A204.1 (cell line): Measurements from ENCODE around the gene TSHZ1.

ENCODE experiments used
- FAIRE-seq: peaks from 2 replicates; lab custom pipeline; 2012; peaks lifted over from hg19 to GRCh38; lab: Jason Lieb, UNC

TSHZ1 gene

GRCh38 chr18:75249672-75250470 lies 39.3 kb downstream of the TSHZ1 start:
- FAIRE-seq = no peak

DNA sequence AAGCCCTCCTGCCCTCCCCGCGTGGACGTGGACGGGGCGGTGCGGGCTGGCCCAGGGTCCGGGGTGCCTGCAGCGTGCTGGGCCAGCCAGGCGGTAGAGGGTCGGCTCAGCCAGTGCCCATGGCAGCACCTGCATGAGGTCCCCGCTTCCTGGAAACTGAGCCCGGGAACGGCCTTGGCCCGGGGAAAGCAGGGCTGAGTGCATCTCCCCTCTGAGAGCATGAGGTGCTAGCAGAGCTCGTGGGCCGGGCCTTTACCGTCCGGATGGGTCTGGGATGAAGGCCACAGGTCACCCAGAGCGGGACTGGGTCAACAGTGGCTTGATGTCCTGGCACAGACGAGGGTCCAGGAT lies 39.8 kb downstream of the TSHZ1 start:
- FAIRE-seq = no peak

DNA sequence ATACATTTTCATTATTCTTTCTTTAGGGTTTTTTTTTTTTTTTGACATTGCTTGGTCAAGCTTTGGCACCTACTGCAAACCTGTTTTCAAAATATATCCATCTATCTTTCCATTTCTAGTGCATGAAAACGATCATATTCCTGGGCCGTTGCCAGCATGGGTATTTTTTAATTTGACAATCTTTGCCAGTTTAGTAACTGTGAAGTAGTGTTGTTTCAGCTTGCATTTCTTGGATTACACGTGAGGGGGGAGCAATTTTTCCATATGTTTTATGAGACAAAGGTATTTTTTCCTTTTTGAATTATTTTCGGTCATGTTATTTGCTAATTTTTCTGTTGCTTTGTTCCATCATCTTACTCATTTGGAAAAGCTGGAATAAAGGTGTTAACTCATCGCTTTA lies 40.9 kb downstream of the TSHZ1 start:
- FAIRE-seq = no peak

GRCh38 chr18:75252136-75252535 lies 41.5 kb downstream of the TSHZ1 start:
- FAIRE-seq = no peak

- FAIRE-seq = peak; percentile 9
Measured at GRCh38 chr18:75253043-75253442, 42.4 kb downstream of the TSHZ1 start.

DNA sequence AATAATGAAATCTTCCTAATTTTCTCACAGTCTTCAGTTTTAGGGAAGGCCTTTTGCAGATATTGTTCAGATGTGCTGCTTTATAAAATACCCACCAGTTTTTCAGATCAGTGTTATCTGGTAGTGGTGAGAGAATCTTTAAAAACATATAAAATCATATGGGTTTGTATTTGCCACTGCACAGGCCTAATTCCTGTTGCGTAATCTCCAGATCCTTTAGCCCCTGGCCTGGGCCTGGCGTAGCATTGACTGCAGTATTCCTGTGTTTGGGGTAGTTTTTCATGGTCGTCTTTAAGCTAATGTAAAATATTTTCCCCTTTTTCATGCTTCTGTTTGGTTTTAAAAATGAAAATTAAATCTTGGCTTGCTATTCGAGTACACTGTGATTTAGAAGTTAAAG lies 43.2 kb downstream of the TSHZ1 start:
- no peak for FAIRE-seq

- no peak for FAIRE-seq
Measured at GRCh38 chr18:75255094-75255493, 44.5 kb downstream of the TSHZ1 start.

GRCh38 chr18:75256376-75256775 lies 45.8 kb downstream of the TSHZ1 start:
- FAIRE-seq = no peak

DNA sequence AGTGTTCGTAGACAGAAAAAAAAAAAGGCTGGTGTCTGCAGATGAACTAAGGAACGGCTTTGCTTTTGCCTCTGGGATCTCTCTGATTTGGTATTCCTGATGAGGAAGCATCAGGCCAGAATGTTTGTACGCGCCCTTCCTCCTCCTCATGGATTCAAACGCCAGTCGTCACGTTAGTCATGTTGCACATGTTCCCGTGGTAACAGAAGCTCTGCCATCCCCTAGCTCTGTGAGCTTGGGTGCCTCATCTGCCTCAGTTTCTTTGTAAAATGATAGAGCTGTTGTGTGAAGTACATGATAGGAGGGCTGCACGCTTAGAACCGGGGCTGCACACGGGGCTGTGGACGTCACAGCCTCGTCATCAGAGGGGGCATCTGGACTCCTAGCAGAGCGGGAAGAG lies 47.0 kb downstream of the TSHZ1 start:
- no peak for FAIRE-seq

GRCh38 chr18:75261430-75262223 lies 51.0 kb downstream of the TSHZ1 start:
- FAIRE-seq = no peak

GRCh38 chr18:75262511-75262910 lies 51.9 kb downstream of the TSHZ1 start:
- no peak for FAIRE-seq

DNA sequence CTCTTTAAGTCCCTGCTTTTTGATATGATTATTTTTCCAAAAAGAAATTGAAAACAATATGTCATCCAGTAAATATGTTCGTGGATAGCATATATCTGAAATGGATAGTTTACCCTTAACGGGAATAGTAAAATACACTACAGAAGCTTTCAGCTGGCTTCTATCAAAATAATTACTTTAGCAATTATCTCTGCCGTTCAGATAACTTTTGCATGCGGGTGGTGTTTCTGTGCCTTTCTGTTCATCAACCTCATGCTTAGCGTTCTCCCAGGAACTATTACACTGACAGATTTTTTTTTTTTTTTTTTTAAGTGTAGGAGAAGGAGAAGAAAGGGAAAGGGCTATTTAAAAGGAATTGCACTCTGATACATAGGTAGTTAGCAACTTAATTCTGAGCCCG lies 53.6 kb downstream of the TSHZ1 start:
- no peak for FAIRE-seq

DNA sequence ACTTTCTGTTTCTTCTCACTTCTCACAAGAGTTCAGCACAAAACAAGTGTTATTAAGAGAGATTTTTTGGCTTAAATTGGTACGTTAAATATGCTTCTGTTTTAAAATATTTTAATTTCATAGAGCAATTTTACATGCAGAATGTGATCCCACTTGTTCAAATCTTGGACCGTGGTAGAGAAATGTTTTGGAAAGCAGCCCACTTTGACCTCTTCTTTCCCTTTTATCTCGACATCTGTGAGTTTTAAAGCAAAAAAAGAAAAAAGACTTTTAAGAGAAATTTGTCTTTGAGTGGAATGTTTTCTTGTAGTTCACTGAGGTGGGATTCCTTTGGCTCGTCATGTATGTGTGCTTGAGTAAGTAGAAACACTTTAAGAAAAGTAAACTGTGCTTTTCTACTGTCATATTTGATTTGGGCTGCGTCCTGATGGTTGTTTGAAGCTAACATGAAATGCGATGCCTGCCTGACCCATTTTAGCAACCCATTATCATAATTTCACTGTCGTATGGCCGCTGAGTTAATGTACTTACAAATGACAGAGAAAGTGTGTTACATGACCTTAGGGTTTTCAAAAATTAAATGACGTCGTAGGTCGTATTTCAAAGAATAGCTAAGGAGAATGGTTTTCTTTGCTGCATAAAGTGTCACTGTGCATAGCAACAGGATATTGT lies 54.5 kb downstream of the TSHZ1 start:
- no peak for FAIRE-seq

- FAIRE-seq = no peak
Measured at GRCh38 chr18:75265872-75266271, 55.3 kb downstream of the TSHZ1 start.

DNA sequence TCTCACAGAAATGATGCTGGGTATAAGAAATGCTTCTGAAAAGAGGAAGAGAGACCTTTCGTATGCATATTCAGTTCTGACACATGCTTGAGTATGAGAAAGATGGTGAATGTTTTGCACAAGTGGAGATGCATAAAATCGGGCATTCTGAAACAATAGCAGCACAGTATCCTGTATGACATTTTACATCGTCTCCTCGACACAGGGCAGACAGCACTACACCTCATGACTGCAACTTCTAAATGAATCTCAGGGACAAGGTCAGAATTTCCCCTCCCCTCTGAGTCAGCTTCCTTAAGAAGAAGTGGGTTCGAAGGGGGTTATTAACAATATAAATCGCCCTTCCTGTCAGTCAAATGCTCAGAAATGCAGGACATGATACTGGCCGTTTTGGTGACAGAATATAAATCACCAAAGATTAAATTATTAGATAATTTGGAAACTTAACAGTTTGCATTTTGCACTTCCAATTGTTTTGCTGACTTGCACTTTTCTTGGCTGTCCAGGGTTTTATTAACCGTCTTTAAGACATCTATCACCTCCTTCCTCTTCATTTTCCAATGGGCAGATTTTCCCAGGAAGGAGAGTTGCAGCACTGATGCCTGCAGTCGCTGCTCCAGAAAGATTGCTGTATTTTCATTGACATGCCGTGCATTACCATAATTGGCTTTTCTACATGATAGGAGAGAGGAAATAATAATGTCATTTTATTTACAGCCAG lies 57.2 kb downstream of the TSHZ1 start:
- no peak for FAIRE-seq

DNA sequence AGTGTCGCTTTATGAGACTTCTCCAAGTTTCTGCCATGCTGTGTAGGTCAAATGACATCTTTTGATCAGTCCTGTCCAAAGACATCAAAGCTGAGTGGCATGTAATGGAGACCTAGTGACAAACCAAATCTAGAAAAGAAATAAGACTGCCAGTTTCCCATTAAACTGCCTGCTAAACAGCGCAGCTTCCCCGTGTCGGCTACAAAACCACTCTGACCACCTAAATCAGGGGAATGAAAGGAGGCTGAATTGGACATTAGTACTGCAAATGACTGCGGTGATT lies 57.7 kb downstream of the TSHZ1 start:
- no peak for FAIRE-seq

DNA sequence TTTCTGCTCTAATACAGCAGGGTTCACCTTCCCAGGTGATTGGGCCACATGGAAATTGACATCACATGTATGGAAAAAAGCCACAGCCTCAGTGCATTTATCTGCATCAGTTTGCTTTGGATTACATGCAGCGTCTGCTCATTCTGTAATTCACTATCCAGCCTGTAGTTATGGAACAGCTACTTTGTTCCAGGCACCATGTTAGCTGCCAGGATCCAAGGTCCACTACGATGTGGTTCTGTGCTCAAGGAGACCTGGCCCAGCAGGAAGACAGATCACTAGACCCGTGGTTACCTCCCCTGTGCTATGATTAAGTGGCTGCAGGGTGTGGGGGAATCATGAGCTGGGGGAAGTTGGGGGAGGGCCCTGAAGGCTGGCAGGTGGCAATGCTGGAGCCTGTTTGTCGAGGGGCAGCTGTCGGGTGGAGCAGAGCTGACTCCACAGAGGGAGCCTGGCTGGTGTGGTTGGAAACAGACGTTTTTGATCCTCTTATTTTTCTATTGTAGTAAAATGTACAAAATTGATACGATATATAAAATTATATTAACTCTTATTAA lies 58.6 kb downstream of the TSHZ1 start:
- no peak for FAIRE-seq

DNA sequence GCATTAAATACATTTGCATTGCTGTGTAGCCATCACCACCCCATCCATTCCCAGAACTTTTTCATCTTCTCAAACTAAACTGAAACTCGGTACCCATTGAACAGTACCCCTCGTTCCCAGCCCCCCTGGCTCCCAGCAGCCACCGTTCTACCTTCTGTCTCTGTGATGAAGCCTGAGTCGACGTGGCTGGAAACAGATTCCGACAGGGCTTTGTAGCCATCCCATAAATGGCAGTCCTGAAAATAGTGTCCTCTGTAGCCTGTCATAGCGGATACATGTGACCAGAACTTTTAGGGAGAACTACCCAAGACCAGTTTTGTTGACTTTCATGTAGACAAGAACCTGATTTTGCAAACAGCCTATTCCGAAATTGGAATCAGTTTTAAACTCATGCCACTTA lies 59.1 kb downstream of the TSHZ1 start:
- no peak for FAIRE-seq

DNA sequence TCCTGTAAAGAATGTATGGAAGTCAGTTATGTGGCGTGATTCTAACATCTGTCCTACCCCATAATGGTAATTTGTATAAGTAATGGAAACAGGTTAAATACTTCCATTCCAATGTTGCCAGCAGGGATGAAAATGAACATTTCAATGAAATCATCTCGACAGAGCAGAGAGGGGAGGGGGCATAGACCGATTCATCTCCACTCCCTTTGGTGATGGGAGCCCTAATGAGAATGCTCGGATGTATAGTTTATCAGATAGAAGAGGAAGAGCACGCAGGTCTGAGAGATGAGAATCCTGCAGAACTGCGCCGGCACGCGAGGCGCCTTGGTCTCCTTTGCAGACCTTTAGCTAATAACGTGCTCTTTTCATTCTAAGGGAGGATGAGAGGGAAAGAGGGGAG lies 61.4 kb downstream of the TSHZ1 start:
- FAIRE-seq = no peak

DNA sequence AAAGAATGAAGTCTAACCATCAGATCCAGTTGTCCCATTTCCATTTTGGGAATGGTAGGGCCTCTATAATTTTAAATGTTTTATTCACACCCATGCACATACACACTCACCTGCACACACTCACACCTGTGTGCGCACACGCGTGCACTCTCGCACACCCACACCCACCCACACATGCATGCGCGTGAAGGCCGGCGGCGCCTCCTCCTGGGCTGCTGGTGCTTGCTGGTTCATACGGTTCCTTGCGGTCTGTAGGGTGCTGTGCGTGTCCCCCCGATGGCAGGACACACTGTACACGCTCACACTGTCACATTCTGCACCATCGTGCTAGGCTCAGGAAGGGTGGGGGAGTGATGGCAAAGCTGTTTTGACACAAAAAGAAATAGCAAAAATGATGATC lies 63.2 kb downstream of the TSHZ1 start:
- FAIRE-seq = no peak

DNA sequence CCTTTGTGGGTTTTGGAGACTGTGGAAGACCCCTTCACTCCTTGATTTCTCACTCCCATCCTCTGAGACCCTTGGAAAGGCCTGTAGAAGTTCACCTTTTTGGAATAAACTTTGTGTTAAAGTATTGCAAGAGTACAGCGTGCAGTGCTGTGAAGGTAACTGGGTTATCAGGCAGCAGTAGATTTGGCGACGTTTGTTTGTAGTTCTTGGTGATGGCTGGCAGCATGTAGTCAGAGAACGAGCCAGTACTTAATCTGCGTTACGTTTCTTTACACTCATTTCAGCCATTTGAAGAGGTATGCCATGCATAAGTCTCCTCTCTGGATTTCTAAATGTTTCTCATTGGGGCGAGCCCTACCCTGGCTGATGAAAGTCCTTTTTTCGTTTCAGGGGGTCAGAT lies 64.6 kb downstream of the TSHZ1 start:
- no peak for FAIRE-seq

DNA sequence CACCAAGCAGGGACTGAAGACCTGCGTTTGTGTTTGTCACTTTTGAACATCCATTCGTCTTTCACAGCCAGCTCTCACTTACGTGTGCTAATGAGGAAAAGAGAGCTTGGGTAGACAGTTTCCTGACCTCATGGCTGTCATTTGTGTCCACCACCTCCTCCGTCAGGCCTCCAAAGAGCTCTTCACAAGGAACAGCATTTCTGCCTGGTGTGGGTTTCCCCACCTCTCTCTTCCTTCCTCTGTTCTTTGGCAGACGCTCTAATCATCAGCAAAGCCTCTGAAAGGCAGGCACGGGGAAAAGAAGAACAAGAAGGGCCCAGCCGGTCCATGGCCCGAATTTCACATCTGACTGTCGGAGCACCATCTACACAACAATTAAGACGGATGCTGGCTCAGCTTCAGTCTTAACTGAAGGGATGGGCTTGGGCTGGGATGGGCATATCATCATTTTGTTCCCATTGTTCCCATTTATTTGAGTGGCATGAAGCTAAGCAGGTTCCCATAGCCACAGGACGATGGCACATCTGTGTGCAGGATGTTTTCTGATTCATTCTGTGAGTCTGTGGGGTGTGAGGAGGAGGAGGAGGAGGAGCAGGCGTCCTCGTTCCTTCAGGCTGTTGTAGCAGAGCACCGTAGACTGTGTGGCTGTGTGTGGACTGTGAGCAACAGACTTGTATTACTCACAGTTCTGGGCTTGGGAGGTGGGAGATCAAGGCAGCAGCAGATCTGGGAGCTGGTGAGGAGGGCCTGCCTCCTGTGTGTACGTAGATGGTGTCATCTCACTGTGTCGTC lies 66.4 kb downstream of the TSHZ1 start:
- no peak for FAIRE-seq
